ENCODE measurements around the gene TAF1D. TPM values are rescaled to one million over a fixed set of nuclear protein-coding genes. Genes with fewer than 3 reads are reported as not detected.
"Not testable (repeated sequence)": the region's sequence is repeated elsewhere in the genome, so short reads cannot be mapped to it uniquely, and the experiment has no call there.

Gene TAF1D
- total RNA-seq, 1 donor from 2014 or later: 26.7 TPM

- ATAC-seq (no peak), DNase-seq (ENCODE audit: low spot score) (no peak)
Observed at GRCh38 chr11:93751001-93751400, 9.7 kb upstream of the TAF1D start.

- ATAC-seq: peak; percentile 54
Observed at GRCh38 chr11:93747122-93747521, 5.8 kb upstream of the TAF1D start.

DNA sequence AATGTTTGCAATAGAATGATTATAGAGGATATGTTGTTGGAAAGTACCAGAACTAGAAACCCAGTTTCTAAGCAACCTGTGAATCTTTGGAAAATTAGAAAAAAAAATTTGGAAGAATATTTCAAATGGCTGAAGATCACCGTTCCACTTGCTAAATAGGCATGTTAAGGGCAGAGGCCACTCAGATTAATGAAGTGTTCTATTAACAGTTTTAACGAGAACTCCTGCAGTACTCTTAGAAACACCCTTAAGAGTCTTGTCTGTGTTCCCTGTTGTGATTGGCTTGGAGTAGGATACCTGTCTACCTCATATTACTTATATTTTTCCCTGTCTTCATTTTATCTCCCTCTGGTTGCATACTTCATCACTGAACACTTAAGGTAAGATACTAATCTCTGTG is 4.8 kb upstream of the TAF1D start:
- ATAC-seq (peak; percentile 40), DNase-seq (ENCODE audit: low spot score) (no peak)

More at GRCh38 chr11:93747122-93747521, 5.8 kb upstream of the TAF1D start:
- DNase-seq (ENCODE audit: low spot score): no peak

DNA sequence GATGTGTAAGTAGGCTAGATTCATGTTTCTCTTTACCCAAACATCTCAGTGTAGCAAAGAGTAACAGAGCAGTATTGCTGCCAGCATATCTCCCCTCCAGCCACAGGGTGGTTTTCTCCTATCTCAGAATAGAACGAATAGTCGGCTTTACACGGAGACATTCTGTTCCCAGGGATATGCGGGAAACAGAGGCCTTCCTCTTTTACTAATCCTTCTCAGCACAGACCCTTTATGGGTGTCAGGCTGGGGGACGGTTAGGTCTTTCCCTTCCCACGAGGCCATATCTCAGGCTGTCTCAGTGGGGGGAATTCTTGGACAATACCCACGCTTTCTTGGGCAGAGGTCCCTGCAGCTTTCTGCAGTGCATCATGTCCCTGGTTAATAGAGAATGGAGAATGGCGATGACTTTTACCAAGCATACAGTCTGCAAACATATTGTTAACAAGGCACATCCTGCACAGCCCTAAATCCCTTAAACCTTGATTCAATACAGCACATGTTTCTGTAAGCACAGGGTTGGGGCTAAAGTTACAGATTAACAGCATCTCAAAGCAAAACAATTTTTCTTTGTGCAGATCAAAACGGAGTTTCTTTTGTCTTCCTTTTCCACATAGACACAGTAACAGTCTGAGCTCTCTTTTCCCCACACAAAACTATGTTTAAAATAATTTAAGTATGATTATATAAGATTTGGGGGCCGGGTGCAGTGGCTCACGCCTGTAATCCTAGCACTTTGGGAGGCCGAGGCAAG is 3.9 kb upstream of the TAF1D start:
- not testable (repeated sequence) for DNase-seq (ENCODE audit: low spot score); ATAC-seq

DNA sequence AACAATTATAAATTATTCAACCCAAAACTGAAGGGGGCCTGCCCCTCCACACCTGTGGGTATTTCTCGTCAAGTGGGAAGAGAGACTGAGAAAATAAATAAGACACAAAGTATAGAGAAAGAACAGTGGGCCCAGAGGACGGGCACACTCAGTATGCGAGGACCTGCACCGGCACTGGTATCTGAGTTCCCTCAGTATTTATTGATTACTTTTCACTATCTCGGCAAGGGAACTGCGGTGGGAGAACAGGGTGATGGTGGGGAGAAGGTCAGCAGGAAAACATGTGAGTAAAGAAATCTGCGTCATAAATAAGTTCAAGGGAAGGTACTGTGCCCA is 3.3 kb upstream of the TAF1D start:
- no peak for ATAC-seq
- DNase-seq (ENCODE audit: low spot score): no peak

GRCh38 chr11:93743291-93743690 is 2.0 kb upstream of the TAF1D start:
- ATAC-seq (no peak), DNase-seq (ENCODE audit: low spot score) (no peak)

GRCh38 chr11:93741882-93742226 is 559 bp upstream of the TAF1D start:
- ATAC-seq: peak; percentile 71
- DNase-seq (ENCODE audit: low spot score): peak; percentile 82

DNA sequence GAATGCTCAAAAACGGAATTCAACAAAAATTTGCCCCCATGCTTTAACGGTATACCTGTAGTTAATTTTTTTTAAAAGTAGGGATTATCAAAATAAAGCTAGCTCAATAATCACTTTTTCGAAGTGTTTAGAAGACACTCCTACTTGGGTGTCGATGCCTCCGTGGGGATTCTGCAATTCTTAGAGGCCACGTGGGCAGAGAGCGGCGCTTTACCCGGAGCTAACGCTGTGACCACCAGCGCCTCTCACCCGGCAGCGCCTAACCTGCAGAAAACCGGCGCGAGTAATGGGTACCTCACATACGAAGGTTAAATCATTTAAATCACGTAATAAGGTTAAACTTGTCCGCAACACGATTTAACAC is 583 bp downstream of the TAF1D start:
- DNase-seq (ENCODE audit: low spot score): no peak
- peak; percentile 55 for ATAC-seq

GRCh38 chr11:93740031-93740729 is 1.1 kb downstream of the TAF1D start:
- ATAC-seq (no peak), DNase-seq (ENCODE audit: low spot score) (no peak)

GRCh38 chr11:93738647-93739081 is 2.6 kb downstream of the TAF1D start:
- no peak for DNase-seq (ENCODE audit: low spot score)
- no peak for ATAC-seq

- no peak for ATAC-seq
- no peak for DNase-seq (ENCODE audit: low spot score)
Observed at GRCh38 chr11:93737904-93738612, 3.2 kb downstream of the TAF1D start.

DNA sequence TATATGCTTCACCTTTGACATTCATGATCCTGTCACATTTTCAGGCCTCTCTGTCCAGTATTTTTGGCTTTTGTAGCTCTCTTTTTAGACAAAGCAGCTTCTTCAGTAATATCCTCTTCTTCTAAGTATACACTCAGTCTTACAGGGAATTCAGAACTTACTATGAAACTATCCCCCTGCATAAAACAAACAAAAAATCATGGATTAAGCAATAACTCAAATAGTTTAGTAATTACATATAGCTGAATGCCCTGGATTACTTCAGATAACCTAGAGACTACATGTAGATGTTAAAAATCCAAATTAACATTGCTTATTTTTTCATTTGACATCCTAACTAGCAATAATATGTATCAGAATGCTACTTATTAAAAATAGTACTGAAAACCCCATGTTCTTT is 5.2 kb downstream of the TAF1D start:
- no peak for ATAC-seq
- no peak for DNase-seq (ENCODE audit: low spot score)

- DNase-seq (ENCODE audit: low spot score) (no peak), ATAC-seq (no peak)
Observed at GRCh38 chr11:93735627-93736026, 5.7 kb downstream of the TAF1D start.

- no peak for DNase-seq (ENCODE audit: low spot score)
- no peak for ATAC-seq
Observed at GRCh38 chr11:93734427-93735222, 6.7 kb downstream of the TAF1D start.

GRCh38 chr11:93733474-93733873 is 7.8 kb downstream of the TAF1D start:
- no peak for ATAC-seq
- DNase-seq (ENCODE audit: low spot score): no peak

DNA sequence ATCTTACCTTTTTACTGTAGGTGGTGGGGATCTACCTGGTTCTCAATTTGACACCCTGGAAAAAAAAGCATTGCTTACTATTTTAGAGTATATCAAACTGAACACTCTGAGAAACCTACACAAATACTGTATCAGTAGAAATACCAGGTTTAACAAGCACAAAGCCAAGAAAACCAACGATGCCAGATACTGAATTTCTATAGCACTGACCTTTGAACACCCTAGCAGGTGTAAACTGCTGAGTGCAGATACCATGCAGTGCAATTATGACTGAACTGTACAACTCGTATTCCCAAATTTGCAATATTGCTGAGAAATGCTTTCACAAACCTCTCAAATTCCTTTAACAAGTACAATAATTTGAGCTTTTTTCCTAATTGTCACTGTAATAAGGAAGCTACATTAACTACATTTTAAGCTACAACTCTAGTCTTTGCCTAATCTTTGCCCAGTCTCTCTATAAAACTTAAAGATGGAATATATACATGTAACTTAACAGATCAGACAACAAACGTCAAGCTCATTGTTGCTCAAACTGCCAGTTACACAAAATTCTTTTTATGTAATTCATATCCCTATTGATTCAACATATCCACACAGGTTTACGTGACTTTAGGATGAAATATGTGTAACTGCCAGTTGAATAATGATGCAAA is 8.9 kb downstream of the TAF1D start:
- DNase-seq (ENCODE audit: low spot score) (no peak), ATAC-seq (peak; percentile 45)

GRCh38 chr11:93730108-93731107 is 10.9 kb downstream of the TAF1D start:
- no peak for DNase-seq (ENCODE audit: low spot score)
- ATAC-seq: no peak

GRCh38 chr11:93729129-93729616 is 12.1 kb downstream of the TAF1D start:
- ATAC-seq (no peak), DNase-seq (ENCODE audit: low spot score) (no peak)

- no peak for ATAC-seq
- DNase-seq (ENCODE audit: low spot score): no peak
Observed at GRCh38 chr11:93728792-93729128, 12.5 kb downstream of the TAF1D start.
